BJ (cell line): ENCODE measurements around the gene TRIM2. TPM values are rescaled to one million over a fixed set of nuclear protein-coding genes. Genes with fewer than 3 reads are reported as not detected.

Experiments
- CTCF ChIA-PET: fragments of 350-600 bp; formaldehyde crosslinking; extraction: SDS; loops from one replicate; lab custom pipeline; 2021; ENCODE audit warnings: antibody characterized with exemption, inconsistent platforms; lab: Yijun Ruan, JAX
- POLR2A ChIA-PET: fragments of 300-600 bp; sonication (Branson Sonifier 250); formaldehyde crosslinking; extraction: SDS; loops from one replicate; lab custom pipeline; 2021; ENCODE audit warnings: antibody characterized with exemption; lab: Charles Lee
- DNase-seq: peaks from one replicate; pipeline ENCODE4 v3.0.0-alpha.2; 2011; ENCODE audit warnings: low read depth
- H3K27me3 ChIP-seq: 2 replicates; pipeline ENCODE4 v1.6.0; 2011; ENCODE audit warnings: low read length; ENCODE audit not compliant: control insufficient read depth, insufficient read depth
- H3K36me3 ChIP-seq: 2 replicates; pipeline ENCODE4 v1.5.1; 2011; ENCODE audit warnings: low read length; ENCODE audit not compliant: control insufficient read depth, insufficient read depth
- H3K4me3 ChIP-seq: 2 replicates; pipeline ENCODE4 v1.5.1; 2011; ENCODE audit warnings: low read depth, mild to moderate bottlenecking, control low read depth, low read length
- CTCF ChIP-seq: IDR thresholded peaks from 2 replicates; pipeline ENCODE4 v1.5.1; 2011; ENCODE audit warnings: low read depth, mild to moderate bottlenecking, control low read depth, inconsistent platforms, low read length, moderate library complexity; ENCODE audit not compliant: insufficient read depth
- polyA minus RNA-seq: library from RNA; depleted of rRNA, polyadenylated mRNA; stranded (reverse); fragments of >200 nt; gene quantifications from 2 replicates; pipeline ENCODE4 v1.2.3, GENCODE V29; 2011; rRNA and poly(A)+ RNA removed
- polyA plus RNA-seq: library from polyadenylated mRNA; depleted of rRNA; stranded (reverse); fragments of >200 nt; gene quantifications from 2 replicates; pipeline ENCODE4 v1.2.3, GENCODE V29; 2011; rRNA removed

Gene TRIM2
- polyA plus RNA-seq: 24.5 and 34.1 TPM in 2 replicates
- 59.0 and 97.6 TPM in 2 replicates for polyA minus RNA-seq

DNA sequence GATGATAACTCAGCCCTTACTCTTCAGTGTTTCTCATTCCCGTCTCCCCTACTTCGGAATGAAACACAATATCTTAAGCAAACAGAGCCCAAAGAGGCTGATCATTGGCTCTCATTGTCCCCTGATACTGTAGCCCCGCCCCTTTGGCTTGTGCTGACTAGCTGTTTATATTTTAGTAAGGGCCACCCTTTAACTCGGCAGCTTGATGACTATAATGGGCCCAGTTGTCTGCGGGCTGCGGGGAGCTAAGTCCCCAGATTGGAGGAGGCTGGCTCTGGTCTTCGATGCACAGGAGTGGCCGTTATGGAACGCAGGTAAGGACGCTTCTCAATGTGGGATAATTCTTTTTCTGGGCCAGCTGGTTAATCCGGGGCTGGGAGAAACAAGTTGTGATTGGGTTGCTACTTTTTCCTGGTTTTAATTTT lies at the start of gene TRIM2:
Gene TRIM2, plus strand, starts transcription at position 197 of the 425 bp plus-strand sequence. Its CDS starts 88 bp downstream, at position 285.
- Histone ChIP-seq H3K27me3 (no peaks in the 10 kb centered on the region), H3K36me3 (no peaks in the 10 kb centered on the region), H3K4me3 (no peak within 1 kb of the TSS)
- ChIA-PET POLR2A (no interaction called here), CTCF (interaction anchor here (0.8 to 3.2 kb wide), 3 partner anchors 14 to 114 kb away, joined by 3 to 12 read pairs (median 7); no protein-coding TSS in a partner anchor)
- TF ChIP-seq CTCF: no peak
- no peak for DNase-seq

GRCh38 chr4:153155686-153156085 lies 48.6 kb upstream of the TRIM2 start:
- peaks cover 7% of the 10 kb centered on the region; the same call in 1 of the 2 replicates for H3K27me3 ChIP-seq

DNA sequence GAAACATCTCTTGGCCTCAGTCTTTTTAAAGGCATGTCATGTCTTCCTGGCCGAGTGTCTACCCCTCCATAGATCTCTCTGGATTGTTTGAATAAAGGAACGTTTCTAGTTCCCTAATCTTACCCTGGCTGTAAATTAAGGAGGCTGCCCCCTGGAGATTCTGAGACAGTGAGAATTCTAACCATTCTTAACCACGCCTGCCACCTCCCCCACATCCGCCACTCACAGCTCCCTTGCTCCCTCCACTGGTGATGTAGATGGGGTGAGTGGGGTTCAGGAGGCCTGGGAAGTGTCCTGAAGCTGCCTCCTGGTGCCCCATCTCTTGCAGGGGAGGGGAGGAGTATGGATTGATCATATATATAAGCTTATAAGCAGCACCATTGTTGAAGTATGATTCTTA lies 48.0 kb upstream of the TRIM2 start:
- peaks cover 7% of the 10 kb centered on the region; the same call in 1 of the 2 replicates for H3K27me3 ChIP-seq
- ChIA-PET POLR2A (no interaction called here), CTCF (interaction anchor here (2.2 kb wide), 1 partner anchor 13 kb away, joined by 5 read pairs; no protein-coding TSS in a partner anchor)
- no peak for TF ChIP-seq CTCF
- H3K36me3 ChIP-seq: no peaks in the 10 kb centered on the region
- DNase-seq: no peak
- no peak overlapping the region for H3K4me3 ChIP-seq

More at GRCh38 chr4:153155686-153156085, 48.6 kb upstream of the TRIM2 start:
- DNase-seq: no peak
- CTCF ChIA-PET: interaction anchor here (2.2 kb wide), 1 partner anchor 13 kb away, joined by 5 read pairs; no protein-coding TSS in a partner anchor
- H3K36me3 ChIP-seq: no peaks in the 10 kb centered on the region
- POLR2A ChIA-PET: no interaction called here
- H3K4me3 ChIP-seq: no peak overlapping the region
- TF ChIP-seq CTCF: no peak

GRCh38 chr4:153156721-153157120 lies 47.5 kb upstream of the TRIM2 start:
- Histone ChIP-seq H3K36me3 (no peaks in the 10 kb centered on the region), H3K27me3 (peaks cover 7% of the 10 kb centered on the region; the same call in 1 of the 2 replicates), H3K4me3 (no peak overlapping the region)
- ChIA-PET CTCF (interaction anchor here (1.2 to 2.2 kb wide), 2 partner anchors 13 to 14 kb away, joined by 3 to 5 read pairs; no protein-coding TSS in a partner anchor), POLR2A (no interaction called here)
- no peak for TF ChIP-seq CTCF
- no peak for DNase-seq

DNA sequence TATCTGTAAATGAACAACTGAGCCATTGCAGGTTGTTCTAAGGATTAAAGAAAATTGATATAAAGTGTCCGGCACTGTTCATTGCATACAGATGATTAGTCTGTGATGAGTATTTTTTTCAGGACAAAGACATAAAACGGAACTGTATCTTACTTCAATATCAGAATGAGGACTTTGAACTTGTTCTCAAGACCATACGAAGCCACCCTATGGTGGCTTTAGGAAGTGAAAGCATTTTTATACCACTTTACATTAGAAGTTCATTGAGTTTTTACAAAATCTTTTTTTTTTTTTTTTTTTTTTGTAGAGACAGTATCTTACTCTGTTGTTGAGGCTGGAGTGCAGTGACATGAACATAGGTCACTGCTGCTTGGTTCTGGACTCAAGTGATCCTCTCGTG lies 45.2 kb upstream of the TRIM2 start:
- no peak overlapping the region for H3K4me3 ChIP-seq
- POLR2A ChIA-PET: no interaction called here
- H3K36me3 ChIP-seq: no peaks in the 10 kb centered on the region
- CTCF ChIA-PET: interaction anchor here (1.3 to 3.1 kb wide), 3 partner anchors 16 to 49 kb away, joined by 3 to 13 read pairs (median 4); no protein-coding TSS in a partner anchor
- DNase-seq: no peak
- TF ChIP-seq CTCF: no peak
- peaks cover 7% of the 10 kb centered on the region; the same call in 1 of the 2 replicates for H3K27me3 ChIP-seq
